ENCODE measurements around the gene SH3RF2. TPM values are rescaled to one million over a fixed set of nuclear protein-coding genes. Genes with fewer than 3 reads are reported as not detected.
"Not testable (repeated sequence)": the region's sequence is repeated elsewhere in the genome, so short reads cannot be mapped to it uniquely, and the experiment has no call there.

The SH3RF2 gene
- total RNA-seq, 1 donor from 2014 or later: 0.36 TPM

GRCh38 chr5:145953202-145953601 lies 16.8 kb downstream of the SH3RF2 start:
- Histone ChIP-seq H3K4me1 (peaks cover 31% of the 10 kb centered on the region), H3K27me3 (no peaks in the 10 kb centered on the region), H2AFZ (replicated peaks) (no peak overlapping the region), H3K27ac (no peak overlapping the region), H3K4me3 (no peak overlapping the region), H4K20me1 (ENCODE audit: low read depth) (no peaks in the 10 kb centered on the region), H3K4me2 (no peak overlapping the region), H3K9ac (no peak overlapping the region), H3K36me3 (no peaks in the 10 kb centered on the region), H3K79me2 (ENCODE audit: low read depth) (no peaks in the 10 kb centered on the region), H3F3A (ENCODE audit: low read depth) (peaks cover 17% of the 10 kb centered on the region), H3K9me3 (ENCODE audit: low read depth) (no peaks in the 10 kb centered on the region)
- Mint-ChIP-seq H3K36me3 (no peaks in the 10 kb centered on the region), H3K9me3 (no peaks in the 10 kb centered on the region), H3K4me1 (peaks cover 10% of the 10 kb centered on the region), H3K4me3 (no peak overlapping the region), H3K27ac (no peak overlapping the region), H3K27me3 (ENCODE audit: insufficient read depth, low read depth) (peaks cover 7% of the 10 kb centered on the region)
- DNase-seq (ENCODE audit: low spot score): no peak
- TF ChIP-seq EZH2phosphoT487 (IDR thresholded peaks at IDR 0.05) (no peak), EZH2 (IDR thresholded peaks at IDR 0.05) (no peak)
- TF ChIP-seq, protein P1, sequence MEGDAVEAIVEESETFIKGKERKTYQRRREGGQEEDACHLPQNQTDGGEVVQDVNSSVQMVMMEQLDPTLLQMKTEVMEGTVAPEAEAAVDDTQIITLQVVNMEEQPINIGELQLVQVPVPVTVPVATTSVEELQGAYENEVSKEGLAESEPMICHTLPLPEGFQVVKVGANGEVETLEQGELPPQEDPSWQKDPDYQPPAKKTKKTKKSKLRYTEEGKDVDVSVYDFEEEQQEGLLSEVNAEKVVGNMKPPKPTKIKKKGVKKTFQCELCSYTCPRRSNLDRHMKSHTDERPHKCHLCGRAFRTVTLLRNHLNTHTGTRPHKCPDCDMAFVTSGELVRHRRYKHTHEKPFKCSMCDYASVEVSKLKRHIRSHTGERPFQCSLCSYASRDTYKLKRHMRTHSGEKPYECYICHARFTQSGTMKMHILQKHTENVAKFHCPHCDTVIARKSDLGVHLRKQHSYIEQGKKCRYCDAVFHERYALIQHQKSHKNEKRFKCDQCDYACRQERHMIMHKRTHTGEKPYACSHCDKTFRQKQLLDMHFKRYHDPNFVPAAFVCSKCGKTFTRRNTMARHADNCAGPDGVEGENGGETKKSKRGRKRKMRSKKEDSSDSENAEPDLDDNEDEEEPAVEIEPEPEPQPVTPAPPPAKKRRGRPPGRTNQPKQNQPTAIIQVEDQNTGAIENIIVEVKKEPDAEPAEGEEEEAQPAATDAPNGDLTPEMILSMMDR (IDR thresholded peaks at IDR 0.05): no peak

DNA sequence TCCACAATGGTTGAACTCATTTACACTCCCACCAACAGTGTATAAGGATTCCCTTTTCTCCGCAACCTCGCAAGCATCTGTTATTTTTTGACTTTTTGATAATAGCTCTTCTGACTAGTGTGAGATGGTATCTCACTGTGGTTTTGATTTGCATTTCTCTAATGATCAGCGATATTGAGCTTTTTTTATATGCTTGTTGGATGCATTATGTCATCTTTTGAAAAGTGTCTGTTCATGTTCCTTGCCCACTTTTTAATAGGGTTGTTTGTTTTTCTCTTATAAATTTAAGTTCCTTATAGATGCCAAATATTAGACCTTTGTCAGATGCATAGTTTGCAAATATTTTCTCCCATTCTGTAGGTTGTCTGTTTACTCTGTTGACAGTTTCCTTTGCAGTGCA lies 17.8 kb downstream of the SH3RF2 start:
- H3K9me3 Mint-ChIP-seq; H3K27ac ChIP-seq; H3K36me3 ChIP-seq; H2AFZ ChIP-seq (replicated peaks); H3K4me2 ChIP-seq; H3K79me2 ChIP-seq (ENCODE audit: low read depth); H3K27me3 Mint-ChIP-seq (ENCODE audit: insufficient read depth, low read depth); H4K20me1 ChIP-seq (ENCODE audit: low read depth); H3K9ac ChIP-seq; H3K4me1 Mint-ChIP-seq; DNase-seq (ENCODE audit: low spot score); H3K4me3 ChIP-seq; H3K36me3 Mint-ChIP-seq; H3K9me3 ChIP-seq (ENCODE audit: low read depth); H3K27ac Mint-ChIP-seq; H3K27me3 ChIP-seq; H3K4me3 Mint-ChIP-seq: not testable (repeated sequence)
- Histone ChIP-seq H3F3A (ENCODE audit: low read depth) (peaks cover 13% of the 10 kb centered on the region), H3K4me1 (peaks cover 25% of the 10 kb centered on the region)

GRCh38 chr5:145957388-145957787 lies 21.0 kb downstream of the SH3RF2 start:
- TF ChIP-seq, protein P1 (IDR thresholded peaks at IDR 0.05): no peak
- TF ChIP-seq EZH2phosphoT487 (IDR thresholded peaks at IDR 0.05): no peak
- TF ChIP-seq EZH2 (IDR thresholded peaks at IDR 0.05): no peak
- no peaks in the 10 kb centered on the region for H3K4me1 ChIP-seq
- H3K27ac ChIP-seq: no peak overlapping the region
- no peaks in the 10 kb centered on the region for H3K27me3 ChIP-seq
- H3K36me3 ChIP-seq: no peaks in the 10 kb centered on the region
- no peak for DNase-seq (ENCODE audit: low spot score)
- no peaks in the 10 kb centered on the region for H4K20me1 ChIP-seq (ENCODE audit: low read depth)
- no peak overlapping the region for H3K9ac ChIP-seq
- no peaks in the 10 kb centered on the region for H3K9me3 Mint-ChIP-seq
- H3K9me3 ChIP-seq (ENCODE audit: low read depth): no peaks in the 10 kb centered on the region
- H2AFZ ChIP-seq (replicated peaks): no peak overlapping the region
- no peak overlapping the region for H3K27ac Mint-ChIP-seq
- no peaks in the 10 kb centered on the region for H3K36me3 Mint-ChIP-seq
- H3K79me2 ChIP-seq (ENCODE audit: low read depth): no peaks in the 10 kb centered on the region
- H3K4me2 ChIP-seq: no peak overlapping the region
- peaks cover 7% of the 10 kb centered on the region for H3K27me3 Mint-ChIP-seq (ENCODE audit: insufficient read depth, low read depth)
- H3K4me3 Mint-ChIP-seq: no peak overlapping the region
- H3K4me1 Mint-ChIP-seq: no peaks in the 10 kb centered on the region
- H3K4me3 ChIP-seq: no peak overlapping the region
- H3F3A ChIP-seq (ENCODE audit: low read depth): no peaks in the 10 kb centered on the region

DNA sequence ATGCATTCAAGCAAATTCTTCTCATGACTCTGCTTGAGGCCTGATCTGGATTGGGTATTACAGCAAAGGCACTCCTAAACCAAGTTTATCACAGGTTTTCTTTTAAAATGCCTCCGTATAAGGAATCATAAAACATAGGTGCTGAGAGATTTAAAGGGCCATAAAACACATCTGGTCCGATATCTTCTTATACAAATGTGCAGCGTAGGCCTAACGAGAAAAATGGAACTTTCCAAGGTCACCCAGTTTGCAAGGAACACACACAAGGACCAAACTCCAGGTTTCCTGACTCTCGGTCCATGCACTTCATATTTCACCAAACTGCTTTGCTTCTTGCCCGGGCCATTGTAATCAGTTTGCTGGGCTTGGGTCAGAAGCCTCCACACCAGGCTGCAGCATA lies 22.1 kb downstream of the SH3RF2 start:
- no peak overlapping the region for H3K4me3 Mint-ChIP-seq
- H3K9me3 Mint-ChIP-seq: no peaks in the 10 kb centered on the region
- H3F3A ChIP-seq (ENCODE audit: low read depth): no peaks in the 10 kb centered on the region
- no peak overlapping the region for H3K27ac ChIP-seq
- DNase-seq (ENCODE audit: low spot score): no peak
- H2AFZ ChIP-seq (replicated peaks): no peak overlapping the region
- H4K20me1 ChIP-seq (ENCODE audit: low read depth): no peaks in the 10 kb centered on the region
- TF ChIP-seq EZH2 (IDR thresholded peaks at IDR 0.05) (no peak), EZH2phosphoT487 (IDR thresholded peaks at IDR 0.05) (no peak)
- TF ChIP-seq, protein P1 (IDR thresholded peaks at IDR 0.05): no peak
- H3K9ac ChIP-seq: no peak overlapping the region
- H3K9me3 ChIP-seq (ENCODE audit: low read depth): no peaks in the 10 kb centered on the region
- no peaks in the 10 kb centered on the region for H3K4me1 ChIP-seq
- H3K36me3 Mint-ChIP-seq: no peaks in the 10 kb centered on the region
- H3K27ac Mint-ChIP-seq: no peak overlapping the region
- no peaks in the 10 kb centered on the region for H3K4me1 Mint-ChIP-seq
- no peaks in the 10 kb centered on the region for H3K27me3 ChIP-seq
- H3K4me3 ChIP-seq: no peak overlapping the region
- H3K79me2 ChIP-seq (ENCODE audit: low read depth): no peaks in the 10 kb centered on the region
- H3K4me2 ChIP-seq: no peak overlapping the region
- H3K36me3 ChIP-seq: no peaks in the 10 kb centered on the region
- peaks cover 4% of the 10 kb centered on the region for H3K27me3 Mint-ChIP-seq (ENCODE audit: insufficient read depth, low read depth)

All from neural progenitor cell (in vitro differentiated cells).